ENCODE results near the gene C12orf43.
"Not testable (repeated sequence)": the region's sequence is repeated elsewhere in the genome, so short reads cannot be mapped to it uniquely, and the experiment has no call there.

The C12orf43 gene

GRCh38 chr12:121015825-121016766, at the start of gene C12orf43:
Gene C12orf43, minus strand, starts transcription at chr12:121016487. Its CDS starts 13 bp downstream, at chr12:121016474.
- TF ChIP-seq CTCF (conservative IDR thresholded peaks at IDR 0.05; ENCODE audit: control insufficient read depth, insufficient read depth, low read depth, low read length) = no peak
- DNase-seq (ENCODE audit: low read depth) = peak; percentile 87
- peak within 1 kb of the TSS; percentile 79 for H3K4me3 ChIP-seq (ENCODE audit: control insufficient read depth, low read depth, low read length)

- no peak for DNase-seq (ENCODE audit: low read depth)
- TF ChIP-seq CTCF (conservative IDR thresholded peaks at IDR 0.05; ENCODE audit: control insufficient read depth, insufficient read depth, low read depth, low read length) = no peak
Observed at GRCh38 chr12:121065345-121065744, 49.1 kb upstream of the C12orf43 start.

GRCh38 chr12:121064586-121064985, 48.3 kb upstream of the C12orf43 start:
- not testable (repeated sequence) for H3K4me3 ChIP-seq (ENCODE audit: control insufficient read depth, low read depth, low read length); DNase-seq (ENCODE audit: low read depth)

More at GRCh38 chr12:121065345-121065744, 49.1 kb upstream of the C12orf43 start:
- no peak overlapping the region for H3K4me3 ChIP-seq (ENCODE audit: control insufficient read depth, low read depth, low read length)

GRCh38 chr12:121064116-121064515, 47.8 kb upstream of the C12orf43 start:
- no peak for TF ChIP-seq CTCF (conservative IDR thresholded peaks at IDR 0.05; ENCODE audit: control insufficient read depth, insufficient read depth, low read depth, low read length)
- DNase-seq (ENCODE audit: low read depth) = no peak
- H3K4me3 ChIP-seq (ENCODE audit: control insufficient read depth, low read depth, low read length) = no peak overlapping the region

GRCh38 chr12:121062391-121063045, 46.2 kb upstream of the C12orf43 start:
- no peak overlapping the region for H3K4me3 ChIP-seq (ENCODE audit: control insufficient read depth, low read depth, low read length)
- no peak for TF ChIP-seq CTCF (conservative IDR thresholded peaks at IDR 0.05; ENCODE audit: control insufficient read depth, insufficient read depth, low read depth, low read length)
- no peak for DNase-seq (ENCODE audit: low read depth)

- peak; percentile 23 for DNase-seq (ENCODE audit: low read depth)
- TF ChIP-seq CTCF (conservative IDR thresholded peaks at IDR 0.05; ENCODE audit: control insufficient read depth, insufficient read depth, low read depth, low read length) = peak; percentile 35
- no peak overlapping the region for H3K4me3 ChIP-seq (ENCODE audit: control insufficient read depth, low read depth, low read length)
Observed at GRCh38 chr12:121061831-121062230, 45.5 kb upstream of the C12orf43 start.
